ENCODE results near the gene SPATA24.
"Not testable (repeated sequence)": the region's sequence is repeated elsewhere in the genome, so short reads cannot be mapped to it uniquely, and the experiment has no call there.

SPATA24 gene

DNA sequence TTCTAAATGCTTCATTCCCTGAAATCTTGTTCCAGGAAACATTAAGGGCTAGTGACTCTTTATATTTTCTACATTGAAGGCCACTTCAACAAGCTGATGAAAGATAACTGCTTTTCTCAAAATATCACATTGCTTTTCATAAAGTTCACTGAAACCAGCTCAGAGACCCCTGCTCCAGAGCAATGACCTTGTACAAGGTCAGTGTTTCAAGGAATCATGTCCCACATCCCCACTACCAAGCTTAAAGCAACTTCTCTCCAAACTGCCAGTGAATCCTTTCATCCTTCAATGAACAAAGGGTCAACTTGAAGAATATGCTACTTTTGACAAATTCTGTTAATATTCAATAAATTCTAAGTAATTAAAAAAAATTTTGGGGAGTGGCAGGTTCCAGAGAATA lies 12.0 kb upstream of the SPATA24 start:
- DNase-seq: no peak

DNA sequence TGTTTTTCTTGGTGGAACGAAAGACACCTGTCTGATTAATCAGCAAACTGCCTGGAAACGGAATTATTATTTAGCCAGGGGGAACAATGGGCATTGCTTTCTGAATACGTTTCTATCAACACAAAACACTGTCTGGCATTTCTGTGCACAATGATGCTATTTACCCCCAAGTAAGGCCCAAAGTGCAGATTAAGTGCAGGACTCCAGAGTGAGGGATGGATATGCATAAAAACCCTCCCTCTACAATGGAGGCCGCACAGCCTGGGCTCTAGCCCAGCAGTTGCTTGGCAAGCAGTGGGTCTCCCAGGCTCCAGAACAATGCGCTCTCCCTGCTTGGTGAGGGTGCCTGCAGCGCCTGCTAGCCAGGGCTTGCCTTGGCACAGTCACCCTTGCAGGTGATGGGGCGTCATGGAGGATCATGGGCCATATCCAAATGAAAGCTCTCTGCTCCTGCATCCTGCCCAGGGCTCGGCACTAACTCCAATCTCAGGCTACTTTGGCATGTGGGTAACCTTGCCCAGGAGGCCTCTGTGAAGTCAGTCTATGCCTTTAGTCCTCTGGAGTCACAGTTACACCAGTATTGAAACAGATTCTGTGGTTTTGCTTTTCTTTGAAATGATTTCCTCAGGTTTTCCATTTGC lies 11.5 kb upstream of the SPATA24 start:
- DNase-seq: no peak

GRCh38 chr5:139414581-139415130 lies 10.8 kb upstream of the SPATA24 start:
- DNase-seq: no peak

- no peak for DNase-seq
Observed at GRCh38 chr5:139413963-139414362, 10.1 kb upstream of the SPATA24 start.

- DNase-seq: no peak
Observed at GRCh38 chr5:139413153-139413552, 9.3 kb upstream of the SPATA24 start.

DNA sequence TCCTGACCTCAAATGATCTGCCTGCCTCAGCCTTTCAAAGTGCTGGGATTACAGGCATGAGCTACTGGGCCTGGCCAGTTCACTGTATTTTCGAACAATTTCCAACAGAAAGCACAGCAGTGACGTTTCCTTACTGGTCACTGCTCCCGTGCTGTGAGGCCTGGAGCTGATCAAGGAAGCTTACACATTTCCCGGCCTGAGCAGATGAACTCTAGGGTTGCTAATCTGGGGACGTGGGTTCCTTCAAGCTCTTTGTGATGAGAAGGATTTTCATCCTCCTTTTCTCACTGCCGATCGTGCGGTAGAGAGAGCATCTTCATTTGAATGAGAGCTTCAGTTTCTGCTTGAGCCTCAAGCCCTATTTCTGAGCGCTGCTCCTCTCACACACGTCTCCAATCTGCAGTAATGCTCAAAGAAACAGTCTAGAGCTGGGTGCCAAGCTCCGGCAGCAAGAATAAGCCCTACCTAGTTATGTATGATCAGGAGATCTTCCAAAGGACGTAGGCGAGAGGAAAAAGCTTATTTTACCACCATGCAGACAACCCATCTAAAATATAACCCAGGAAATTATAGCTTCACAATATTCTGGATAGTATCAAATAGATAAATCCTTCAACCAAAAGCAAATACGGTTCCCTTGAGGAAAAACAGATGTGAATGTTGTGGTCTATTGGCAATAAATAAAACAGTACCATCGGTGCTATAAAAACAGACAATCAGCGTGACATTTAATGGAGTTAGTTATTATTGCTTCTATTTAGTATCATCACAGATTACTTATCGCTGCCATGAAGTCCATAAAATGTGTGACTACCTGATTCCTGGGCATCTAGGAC lies 7.3 kb upstream of the SPATA24 start:
- DNase-seq: no peak

DNA sequence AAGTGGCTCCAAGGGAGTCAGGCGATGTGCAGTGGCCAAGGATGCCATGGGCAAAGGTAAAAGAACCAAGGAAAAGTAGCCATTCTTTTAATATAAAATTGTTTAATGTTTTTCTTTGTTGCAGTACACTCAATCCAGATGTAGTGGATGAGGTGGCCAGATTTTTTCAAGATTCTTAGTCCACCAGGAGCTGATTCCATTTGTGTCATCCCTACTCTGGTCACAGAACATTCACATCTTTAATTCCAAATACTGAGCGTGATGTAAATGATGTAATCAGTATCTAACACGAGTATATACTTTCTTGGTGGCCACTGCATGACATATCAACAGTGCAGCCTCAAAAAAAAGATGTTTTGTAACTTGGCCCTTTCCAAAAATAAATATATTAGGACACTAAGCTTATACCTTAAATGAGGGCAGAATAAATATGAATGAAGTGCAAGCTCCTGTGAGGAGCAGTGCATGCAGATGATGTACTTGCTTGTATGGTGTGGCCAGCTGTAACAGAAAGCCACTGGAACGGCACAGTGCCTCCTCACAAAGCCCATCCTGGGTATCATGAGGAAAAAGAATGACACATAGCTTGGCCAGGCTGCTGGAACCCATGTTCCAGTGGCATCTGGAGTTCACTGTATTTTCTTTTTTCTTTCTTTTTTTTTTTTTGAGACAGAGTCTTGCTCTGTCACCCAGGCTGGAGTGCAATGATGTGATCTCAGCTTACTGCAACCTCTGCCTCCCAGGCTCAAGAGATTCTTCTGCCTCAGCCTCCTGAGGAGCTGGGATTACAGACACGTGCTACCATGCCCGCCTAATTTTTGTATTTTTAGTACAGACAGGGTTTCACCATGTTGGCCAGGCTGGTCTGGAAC lies 6.5 kb upstream of the SPATA24 start:
- no peak for DNase-seq

DNA sequence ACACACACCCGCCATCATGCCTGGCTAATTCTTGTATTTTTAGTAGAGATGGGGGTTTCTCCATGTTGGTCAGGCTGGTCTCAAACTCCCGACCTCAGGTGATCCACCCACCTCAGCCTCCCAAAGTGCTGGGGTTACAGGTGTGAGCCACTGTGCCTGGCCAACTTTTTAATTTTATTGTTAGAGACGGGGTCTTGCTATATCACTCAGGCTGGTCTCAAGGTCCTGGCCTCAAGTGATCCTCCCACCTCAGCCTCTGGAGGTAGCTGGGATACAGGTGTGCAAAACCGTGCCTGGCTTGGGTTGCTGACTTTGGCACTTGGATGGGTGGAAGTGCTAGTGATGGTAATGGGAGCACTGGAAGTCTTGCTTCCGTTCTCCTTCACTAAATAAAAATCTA lies 5.2 kb upstream of the SPATA24 start:
- DNase-seq: not testable (repeated sequence)

DNA sequence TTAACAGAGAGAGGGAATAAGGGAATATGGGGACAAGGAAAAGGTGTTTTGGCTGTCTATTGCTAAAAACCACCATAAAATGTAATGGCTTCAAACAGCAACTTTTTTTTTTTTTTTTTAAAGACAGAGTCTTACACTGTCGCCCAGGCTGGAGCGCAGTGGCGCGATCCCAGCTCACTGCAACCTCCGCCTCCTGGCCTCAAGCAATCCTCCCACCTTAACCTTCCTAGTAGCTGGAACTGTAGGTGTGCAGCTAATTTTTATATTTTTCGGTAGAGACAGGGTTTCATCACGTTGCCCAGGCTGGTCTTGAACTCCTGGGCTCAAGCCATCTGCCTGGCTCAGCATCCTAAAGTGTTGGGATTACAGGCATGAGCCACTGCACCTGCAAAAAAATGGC lies 4.3 kb upstream of the SPATA24 start:
- DNase-seq: no peak

GRCh38 chr5:139407517-139407916 lies 3.6 kb upstream of the SPATA24 start:
- no peak for DNase-seq

DNA sequence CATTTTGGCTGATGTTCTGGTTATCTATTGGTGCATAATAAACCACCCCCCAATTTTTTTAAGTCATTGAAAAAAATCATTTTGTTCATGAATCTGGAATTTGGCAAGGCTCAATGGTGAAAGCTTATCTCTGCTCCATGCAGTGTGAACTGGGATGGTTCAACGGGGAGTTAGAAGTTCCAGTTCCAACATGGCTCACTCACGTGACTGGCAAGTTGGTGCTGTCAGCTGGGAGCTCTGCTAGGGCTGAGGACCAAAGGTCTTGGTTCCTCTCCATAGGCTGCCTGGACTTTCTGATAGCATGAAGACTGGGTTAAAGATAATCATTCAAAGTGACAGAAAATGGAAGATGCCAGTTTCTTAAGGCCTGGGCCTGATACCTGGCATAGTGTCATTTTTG lies 3.1 kb upstream of the SPATA24 start:
- no peak for DNase-seq

- no peak for DNase-seq
Observed at GRCh38 chr5:139404484-139404840, 573 bp upstream of the SPATA24 start.

DNA sequence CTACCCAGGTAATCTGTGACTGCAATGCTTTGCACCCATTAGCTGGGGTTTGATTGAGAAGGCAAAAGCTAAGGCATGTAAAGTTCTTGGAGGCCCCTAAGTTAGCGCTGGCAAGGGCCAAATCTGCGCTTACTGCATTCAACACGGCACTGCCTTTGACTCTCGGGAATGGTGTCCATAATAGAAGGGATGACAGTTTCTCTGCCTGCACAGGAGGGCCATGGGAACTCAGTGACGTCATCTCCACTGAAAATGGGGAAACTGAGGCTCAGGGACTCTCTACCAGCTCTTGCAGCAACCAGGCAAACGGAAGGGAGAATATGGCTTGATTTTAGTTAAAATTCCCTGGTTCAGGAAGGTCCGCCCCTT lies 487 bp downstream of the SPATA24 start:
- no peak for DNase-seq

DNA sequence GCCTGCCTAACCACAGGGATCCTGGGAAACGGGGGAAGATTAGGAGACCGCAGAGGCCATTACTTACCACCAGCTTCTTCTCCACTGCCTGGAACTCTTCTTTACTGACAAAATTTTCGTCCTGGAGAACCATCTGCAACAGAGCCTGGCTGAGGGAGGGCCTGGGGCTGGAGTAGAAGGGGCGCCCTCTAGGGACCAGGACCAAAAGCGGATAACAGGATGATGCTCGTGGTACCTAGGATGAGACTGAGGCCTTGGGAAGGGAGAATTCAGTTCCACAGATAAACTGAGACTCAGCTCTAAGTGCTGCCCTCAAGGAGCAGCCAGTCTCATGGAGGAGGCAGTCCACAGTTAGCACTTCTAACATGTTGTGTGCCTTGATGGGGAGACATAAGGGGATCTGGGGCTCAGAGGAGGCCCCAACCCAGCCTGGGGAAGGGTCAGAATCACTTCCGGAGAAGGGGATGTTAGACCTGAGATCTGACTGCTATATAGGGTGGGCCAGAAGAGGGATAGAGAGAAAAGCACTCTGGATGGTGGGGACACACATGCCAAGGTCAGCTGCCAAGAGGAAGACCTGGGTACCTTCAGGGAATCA lies 1.2 kb downstream of the SPATA24 start:
- no peak for DNase-seq

GRCh38 chr5:139401546-139401945 lies 2.3 kb downstream of the SPATA24 start:
- no peak for DNase-seq

DNA sequence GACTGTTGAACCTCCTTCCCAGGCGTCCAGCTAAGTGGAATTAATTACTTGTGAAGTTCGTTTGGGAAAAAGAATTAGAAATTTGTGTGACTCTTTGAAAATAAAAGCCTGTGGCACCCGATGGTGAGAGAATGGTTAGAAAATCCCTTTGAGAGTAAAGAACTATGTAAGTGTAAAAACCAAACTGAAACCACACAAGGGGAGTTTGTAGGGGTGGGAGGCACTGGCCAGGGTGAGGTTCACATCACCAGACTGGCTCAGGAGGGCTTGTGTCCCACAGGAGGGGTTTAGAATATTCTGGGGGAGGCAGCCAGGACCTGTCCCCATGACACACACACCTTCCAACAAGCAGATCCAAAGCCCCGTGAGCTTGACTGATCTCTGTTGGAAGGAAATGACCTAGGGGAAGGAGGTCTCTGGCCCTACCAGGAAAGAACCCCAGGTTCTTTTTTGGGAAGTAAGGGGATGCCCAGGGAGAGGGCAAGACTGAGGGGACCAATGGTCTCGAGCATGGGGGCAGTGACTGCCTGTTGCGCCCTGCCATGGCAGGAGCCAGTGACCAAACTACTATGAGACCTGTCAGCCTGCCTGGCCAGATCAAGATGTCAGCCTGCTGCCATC lies 4.3 kb downstream of the SPATA24 start:
- no peak for DNase-seq

- DNase-seq: no peak
Observed at GRCh38 chr5:139397921-139398320, 6.0 kb downstream of the SPATA24 start.

DNA sequence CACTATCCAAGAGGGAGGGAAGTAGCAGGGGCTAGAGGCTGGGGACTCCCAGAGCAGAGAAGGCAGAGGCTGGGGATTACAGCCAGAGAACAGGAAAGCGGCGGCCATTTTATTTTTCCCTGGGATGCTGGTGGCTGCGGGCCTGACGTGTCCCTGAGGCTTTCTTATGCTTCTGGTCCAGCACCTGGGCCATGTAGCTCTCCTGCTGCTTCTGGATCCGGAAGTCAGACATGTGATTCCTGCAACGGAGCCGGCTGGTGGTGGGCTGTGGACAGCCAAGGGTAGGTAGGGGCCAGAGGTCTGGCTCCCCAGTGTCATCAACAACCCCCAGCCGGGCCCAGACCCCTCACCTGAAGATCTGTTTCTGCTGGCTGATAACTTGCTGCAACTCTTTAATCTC lies 7.2 kb downstream of the SPATA24 start:
- no peak for DNase-seq

GRCh38 chr5:139395844-139396640 lies 7.8 kb downstream of the SPATA24 start:
- no peak for DNase-seq

- no peak for DNase-seq
Observed at GRCh38 chr5:139394654-139395566, 9.0 kb downstream of the SPATA24 start, which contains the start of gene PROB1. Gene PROB1 (minus strand): TSS chr5:139395104. CDS start chr5:139395081, 23 bp downstream.
